Measurements from ENCODE around the gene KIAA0319L. TPM values are rescaled to one million over a fixed set of nuclear protein-coding genes. Genes with fewer than 3 reads are reported as not detected.
"Not testable (repeated sequence)": the region's sequence is repeated elsewhere in the genome, so short reads cannot be mapped to it uniquely, and the experiment has no call there.

KIAA0319L gene
- total RNA-seq, 1 experiment from 2014 or later = 20.9 TPM

DNA sequence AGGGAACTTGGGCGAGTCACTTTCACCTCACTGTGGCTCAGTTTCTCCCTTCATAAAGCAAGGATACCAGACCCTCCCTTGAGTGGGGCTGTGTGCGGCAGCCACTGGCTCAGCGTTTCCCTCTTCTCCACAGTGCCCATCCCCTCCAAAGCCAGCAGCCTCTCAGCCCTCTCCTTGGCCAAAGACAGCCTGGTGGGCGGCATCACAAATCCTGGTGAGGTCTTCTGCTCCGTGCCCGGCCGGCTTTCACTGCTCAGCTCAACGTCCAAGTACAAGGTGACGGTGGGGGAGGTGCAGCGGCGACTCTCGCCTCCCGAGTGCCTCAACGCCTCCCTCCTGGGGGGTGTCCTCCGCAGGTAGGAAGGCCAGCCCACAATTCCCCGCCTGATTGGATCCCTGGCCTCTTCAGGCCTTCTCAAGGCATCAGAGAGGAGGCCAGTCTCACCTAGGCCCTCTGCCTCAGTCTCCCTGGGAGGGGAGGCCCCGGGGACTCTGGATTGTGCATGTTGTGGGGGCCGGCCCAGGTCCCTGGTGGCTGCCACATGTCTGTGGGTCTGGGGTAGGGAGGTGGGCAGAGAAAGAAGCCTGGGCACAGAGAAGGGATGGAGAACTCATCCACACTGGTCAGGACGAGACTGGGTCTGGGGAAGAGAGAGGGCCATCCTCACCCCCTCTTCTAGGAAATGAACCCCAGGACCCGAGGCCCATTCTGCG, 31.2 kb upstream of the KIAA0319L start:
- POLR2A ChIA-PET (ENCODE audit: unreplicated experiment) = no interaction called here
- no peaks in the 10 kb centered on the region for H3F3A ChIP-seq (ENCODE audit: low read length, unreplicated experiment)
- H3K36me3 ChIP-seq (ENCODE audit: low read depth, low read length) = no peaks in the 10 kb centered on the region
- H3K4me1 ChIP-seq (ENCODE audit: insufficient read depth, low read length) = no peaks in the 10 kb centered on the region
- H4K20me1 ChIP-seq (ENCODE audit: low read length) = no peaks in the 10 kb centered on the region
- H3K27ac ChIP-seq (ENCODE audit: low read length) = no peak overlapping the region
- no peak overlapping the region for H3K4me3 ChIP-seq (ENCODE audit: low read length)
- no peak overlapping the region for H3K9ac ChIP-seq (ENCODE audit: low read length)
- no peaks in the 10 kb centered on the region for H3K9me2 ChIP-seq (replicated peaks; ENCODE audit: low read length)
- H3K79me2 ChIP-seq (ENCODE audit: low read length) = no peaks in the 10 kb centered on the region
- H3K27me3 ChIP-seq (ENCODE audit: low read length) = no peaks in the 10 kb centered on the region
- ATAC-seq = no peak
- H3K9me3 ChIP-seq (ENCODE audit: low read length) = no peaks in the 10 kb centered on the region
- CTCF ChIA-PET = no interaction called here
- TF ChIP-seq, protein P1, sequence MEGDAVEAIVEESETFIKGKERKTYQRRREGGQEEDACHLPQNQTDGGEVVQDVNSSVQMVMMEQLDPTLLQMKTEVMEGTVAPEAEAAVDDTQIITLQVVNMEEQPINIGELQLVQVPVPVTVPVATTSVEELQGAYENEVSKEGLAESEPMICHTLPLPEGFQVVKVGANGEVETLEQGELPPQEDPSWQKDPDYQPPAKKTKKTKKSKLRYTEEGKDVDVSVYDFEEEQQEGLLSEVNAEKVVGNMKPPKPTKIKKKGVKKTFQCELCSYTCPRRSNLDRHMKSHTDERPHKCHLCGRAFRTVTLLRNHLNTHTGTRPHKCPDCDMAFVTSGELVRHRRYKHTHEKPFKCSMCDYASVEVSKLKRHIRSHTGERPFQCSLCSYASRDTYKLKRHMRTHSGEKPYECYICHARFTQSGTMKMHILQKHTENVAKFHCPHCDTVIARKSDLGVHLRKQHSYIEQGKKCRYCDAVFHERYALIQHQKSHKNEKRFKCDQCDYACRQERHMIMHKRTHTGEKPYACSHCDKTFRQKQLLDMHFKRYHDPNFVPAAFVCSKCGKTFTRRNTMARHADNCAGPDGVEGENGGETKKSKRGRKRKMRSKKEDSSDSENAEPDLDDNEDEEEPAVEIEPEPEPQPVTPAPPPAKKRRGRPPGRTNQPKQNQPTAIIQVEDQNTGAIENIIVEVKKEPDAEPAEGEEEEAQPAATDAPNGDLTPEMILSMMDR (conservative IDR thresholded peaks at IDR 0.05; ENCODE audit: low read depth, low read length) = no peak
- no peak for TF ChIP-seq EZH2 (IDR thresholded peaks at IDR 0.05; ENCODE audit: low read length, unreplicated experiment)
- no peak for TF ChIP-seq EZH2phosphoT487 (IDR thresholded peaks at IDR 0.05; ENCODE audit: borderline replicate concordance, low read length)
- H3K4me2 ChIP-seq (ENCODE audit: low read length) = no peak overlapping the region
- H2AFZ ChIP-seq (ENCODE audit: low read length) = no peak overlapping the region
- BruUV-seq (replicated peaks) = no TSS peak
- intact Hi-C loops (cut with micrococcal nuclease) = no loop called here
- no peak for DNase-seq

DNA sequence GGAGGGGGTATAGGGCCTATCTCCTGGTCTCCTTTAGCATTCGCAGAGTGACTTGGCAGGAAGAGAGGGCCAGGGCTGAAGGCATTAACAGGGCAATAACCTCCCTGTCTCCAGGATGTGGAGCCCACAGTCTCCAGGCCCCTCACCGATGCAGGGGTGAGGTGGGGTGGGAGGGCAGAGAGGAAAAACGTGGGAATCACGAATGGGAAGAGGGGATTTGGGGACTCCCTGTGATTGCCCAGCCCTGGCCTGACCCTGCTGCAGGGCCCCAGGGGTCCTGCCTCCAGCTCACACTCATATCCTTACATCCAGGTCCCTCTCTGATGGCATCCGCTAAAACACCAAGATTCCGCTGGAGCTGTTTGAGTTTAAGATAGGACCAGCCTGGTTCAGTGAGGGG, 30.5 kb upstream of the KIAA0319L start:
- no peak overlapping the region for H3K4me2 ChIP-seq (ENCODE audit: low read length)
- H3K27me3 ChIP-seq (ENCODE audit: low read length) = no peaks in the 10 kb centered on the region
- no TSS peak for BruUV-seq (replicated peaks)
- no peak overlapping the region for H3K27ac ChIP-seq (ENCODE audit: low read length)
- no peaks in the 10 kb centered on the region for H3K79me2 ChIP-seq (ENCODE audit: low read length)
- ATAC-seq (no peak), DNase-seq (no peak)
- TF ChIP-seq, protein P1 (conservative IDR thresholded peaks at IDR 0.05; ENCODE audit: low read depth, low read length) = no peak
- TF ChIP-seq EZH2phosphoT487 (IDR thresholded peaks at IDR 0.05; ENCODE audit: borderline replicate concordance, low read length) = no peak
- no peak for TF ChIP-seq EZH2 (IDR thresholded peaks at IDR 0.05; ENCODE audit: low read length, unreplicated experiment)
- no peaks in the 10 kb centered on the region for H3K4me1 ChIP-seq (ENCODE audit: insufficient read depth, low read length)
- no peaks in the 10 kb centered on the region for H3K9me2 ChIP-seq (replicated peaks; ENCODE audit: low read length)
- H2AFZ ChIP-seq (ENCODE audit: low read length) = no peak overlapping the region
- no peaks in the 10 kb centered on the region for H3F3A ChIP-seq (ENCODE audit: low read length, unreplicated experiment)
- no peak overlapping the region for H3K4me3 ChIP-seq (ENCODE audit: low read length)
- H3K9ac ChIP-seq (ENCODE audit: low read length) = no peak overlapping the region
- POLR2A ChIA-PET (ENCODE audit: unreplicated experiment) = no interaction called here
- intact Hi-C loops (cut with micrococcal nuclease) = no loop called here
- CTCF ChIA-PET = no interaction called here
- H4K20me1 ChIP-seq (ENCODE audit: low read length) = no peaks in the 10 kb centered on the region
- H3K9me3 ChIP-seq (ENCODE audit: low read length) = no peaks in the 10 kb centered on the region
- no peaks in the 10 kb centered on the region for H3K36me3 ChIP-seq (ENCODE audit: low read depth, low read length)

DNA sequence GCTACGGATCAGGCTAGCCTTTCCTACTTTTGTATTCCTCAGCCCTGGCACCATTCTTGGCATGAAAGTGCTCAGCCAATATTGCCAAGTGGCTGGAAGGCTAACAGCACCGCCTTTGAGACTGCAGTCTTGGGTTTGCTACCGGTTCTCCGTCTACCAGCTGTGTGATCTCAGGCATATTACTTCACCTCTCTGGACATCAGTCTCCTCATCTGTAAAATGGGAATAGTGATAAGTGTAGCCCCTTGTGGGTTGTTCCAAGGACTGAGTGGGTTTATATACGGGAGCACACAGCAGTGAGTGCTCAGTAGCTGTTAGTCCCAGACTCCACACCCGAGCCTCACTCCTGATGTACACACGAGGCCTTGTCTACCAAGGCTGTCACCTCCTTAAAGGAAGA, 29.6 kb upstream of the KIAA0319L start:
- no peak overlapping the region for H2AFZ ChIP-seq (ENCODE audit: low read length)
- H3K4me1 ChIP-seq (ENCODE audit: insufficient read depth, low read length) = no peaks in the 10 kb centered on the region
- BruUV-seq (replicated peaks) = no TSS peak
- H3K9ac ChIP-seq (ENCODE audit: low read length) = no peak overlapping the region
- DNase-seq (no peak), ATAC-seq (no peak)
- H3K9me3 ChIP-seq (ENCODE audit: low read length) = no peaks in the 10 kb centered on the region
- ChIA-PET POLR2A (ENCODE audit: unreplicated experiment) (no interaction called here), CTCF (no interaction called here)
- H3K4me2 ChIP-seq (ENCODE audit: low read length) = no peak overlapping the region
- H3K27ac ChIP-seq (ENCODE audit: low read length) = no peak overlapping the region
- TF ChIP-seq EZH2 (IDR thresholded peaks at IDR 0.05; ENCODE audit: low read length, unreplicated experiment) (no peak), EZH2phosphoT487 (IDR thresholded peaks at IDR 0.05; ENCODE audit: borderline replicate concordance, low read length) (no peak)
- TF ChIP-seq, protein P1 (conservative IDR thresholded peaks at IDR 0.05; ENCODE audit: low read depth, low read length) = no peak
- no peaks in the 10 kb centered on the region for H3K36me3 ChIP-seq (ENCODE audit: low read depth, low read length)
- H4K20me1 ChIP-seq (ENCODE audit: low read length) = no peaks in the 10 kb centered on the region
- no peaks in the 10 kb centered on the region for H3K9me2 ChIP-seq (replicated peaks; ENCODE audit: low read length)
- no peaks in the 10 kb centered on the region for H3F3A ChIP-seq (ENCODE audit: low read length, unreplicated experiment)
- intact Hi-C loops (cut with micrococcal nuclease) = no loop called here
- no peaks in the 10 kb centered on the region for H3K27me3 ChIP-seq (ENCODE audit: low read length)
- no peak overlapping the region for H3K4me3 ChIP-seq (ENCODE audit: low read length)
- no peaks in the 10 kb centered on the region for H3K79me2 ChIP-seq (ENCODE audit: low read length)

DNA sequence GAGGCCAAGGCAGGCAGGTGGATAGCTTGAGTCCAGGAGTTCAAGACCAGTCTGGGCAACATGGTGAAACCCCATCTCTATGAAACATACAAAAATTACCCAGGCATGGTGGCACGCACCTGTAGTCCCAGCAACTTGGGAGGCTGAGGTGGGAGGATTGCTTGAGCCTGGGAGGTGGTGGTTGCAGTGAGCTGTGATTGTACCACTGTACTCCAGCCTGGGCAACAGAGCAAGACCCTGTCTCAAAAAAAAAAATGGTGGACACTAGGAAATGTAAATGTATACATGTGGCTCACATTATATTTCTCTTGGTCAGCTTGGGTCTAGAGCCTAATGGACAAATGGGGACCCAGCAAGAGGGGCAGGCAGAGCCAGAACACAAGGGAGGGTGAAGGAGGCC, 28.6 kb upstream of the KIAA0319L start:
- POLR2A ChIA-PET (ENCODE audit: unreplicated experiment); ATAC-seq; H3K36me3 ChIP-seq (ENCODE audit: low read depth, low read length); H3K4me1 ChIP-seq (ENCODE audit: insufficient read depth, low read length); H2AFZ ChIP-seq (ENCODE audit: low read length); intact Hi-C loops (cut with micrococcal nuclease); H3K4me2 ChIP-seq (ENCODE audit: low read length); H3K9me2 ChIP-seq (replicated peaks; ENCODE audit: low read length); H3K79me2 ChIP-seq (ENCODE audit: low read length); DNase-seq; H3K27ac ChIP-seq (ENCODE audit: low read length); H3F3A ChIP-seq (ENCODE audit: low read length, unreplicated experiment); BruUV-seq (replicated peaks); H3K9ac ChIP-seq (ENCODE audit: low read length); H3K9me3 ChIP-seq (ENCODE audit: low read length); H3K4me3 ChIP-seq (ENCODE audit: low read length); H4K20me1 ChIP-seq (ENCODE audit: low read length); H3K27me3 ChIP-seq (ENCODE audit: low read length); CTCF ChIA-PET: not testable (repeated sequence)

Measured in PC-3 (cell line).